HG02623 (cell line): ENCODE results near the gene OR5D14.

Source experiments
- ATAC-seq: cut with Tn5 transposase; IDR thresholded peaks from one replicate; pipeline ENCODE4 v1.9.1; 2021; ENCODE audit warnings: moderate library complexity; ENCODE audit not compliant: unreplicated experiment

OR5D14 gene

GRCh38 chr11:55795256-55795655 is at the start of gene OR5D14:
Gene OR5D14 (plus strand): TSS chr11:55795556. CDS start chr11:55795556, 0 bp downstream.
- ATAC-seq = no peak

- no peak for ATAC-seq
Measured at GRCh38 chr11:55773138-55773537, 22.2 kb upstream of the OR5D14 start, which contains the start of gene OR5D13. Gene OR5D13 (plus strand): TSS chr11:55773438. CDS start chr11:55773438, 0 bp downstream.

DNA sequence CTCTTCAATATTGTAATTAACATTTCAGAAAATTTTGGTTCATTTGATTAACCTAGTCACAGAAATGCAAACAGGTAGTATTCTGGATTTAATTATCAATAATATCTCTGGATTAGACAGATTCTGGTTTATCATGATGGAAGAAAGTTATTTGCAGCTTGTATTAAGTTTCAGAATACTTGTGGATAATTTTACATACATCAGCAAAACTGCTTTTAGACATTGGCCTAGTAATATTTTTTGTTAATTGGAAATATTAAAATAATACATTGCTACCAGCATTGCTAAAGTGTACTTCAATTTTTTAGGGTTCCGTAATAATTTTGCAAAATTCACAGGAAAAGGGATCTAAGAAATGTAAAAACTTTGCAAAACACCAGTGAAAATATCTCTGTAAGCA is 3.8 kb upstream of the OR5D14 start:
- ATAC-seq = no peak

- ATAC-seq = no peak
Measured at GRCh38 chr11:55793321-55793720, 2.0 kb upstream of the OR5D14 start.

DNA sequence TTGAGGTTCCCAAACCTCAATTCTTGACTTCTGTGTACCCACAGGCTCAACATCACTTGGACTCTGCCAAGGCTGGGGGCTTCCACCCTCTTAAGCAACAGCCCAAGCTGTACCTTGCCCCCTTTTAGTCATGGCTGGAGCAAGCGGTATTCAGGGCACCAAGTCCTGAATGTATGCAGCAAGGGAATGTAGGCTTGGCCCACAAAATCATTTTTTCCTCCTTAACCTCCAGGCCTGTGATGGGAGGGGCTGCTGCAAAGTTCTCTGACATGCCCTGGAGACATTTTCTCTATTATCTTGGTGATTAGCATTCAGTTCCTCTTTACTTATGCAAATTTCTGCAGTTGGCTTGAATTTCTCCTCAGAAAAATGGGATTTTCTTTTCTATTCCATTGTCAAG is 10.9 kb downstream of the OR5D14 start:
- no peak for ATAC-seq

GRCh38 chr11:55811067-55811466 is 15.7 kb downstream of the OR5D14 start, which contains the start of gene OR5L1:
Gene OR5L1 (plus strand): TSS chr11:55811367. CDS start chr11:55811467, 100 bp downstream.
- ATAC-seq = no peak

DNA sequence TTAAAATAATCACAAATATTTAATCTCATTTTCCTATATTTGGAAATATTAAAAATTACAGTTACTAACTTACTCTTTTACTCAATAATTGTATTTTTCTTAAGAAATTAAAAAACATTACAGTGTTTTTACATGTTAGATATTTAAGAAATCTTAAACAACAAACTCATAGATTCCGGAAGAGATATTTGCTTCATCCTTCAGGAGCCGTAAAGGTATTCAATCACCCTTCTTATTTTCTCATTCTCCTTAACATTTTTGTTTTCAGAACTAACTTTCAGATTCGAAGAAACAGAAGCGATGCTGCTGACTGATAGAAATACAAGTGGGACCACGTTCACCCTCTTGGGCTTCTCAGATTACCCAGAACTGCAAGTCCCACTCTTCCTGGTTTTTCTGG is 24.0 kb downstream of the OR5D14 start, which contains the start of gene OR5D18:
Gene OR5D18 (plus strand): TSS at position 301 of the 400 bp plus-strand sequence. CDS start 0 bp downstream, at position 301.
- ATAC-seq = no peak

GRCh38 chr11:55826919-55827318 is 31.6 kb downstream of the OR5D14 start, which contains the start of gene OR5L2:
Gene OR5L2 (plus strand): TSS chr11:55827219. CDS start chr11:55827219, 0 bp downstream.
- ATAC-seq = no peak

GRCh38 chr11:55838452-55838851 is 43.1 kb downstream of the OR5D14 start, which contains the start of gene OR5D16:
Gene OR5D16 (plus strand): TSS chr11:55838752. CDS start chr11:55838752, 0 bp downstream.
- no peak for ATAC-seq
